Natural killer cell treated with Interleukin-12 subunit alpha and Interleukin-12 subunit beta and Interleukin-15 and Interleukin-18, amount 100 ng/mL, for 72 hours (primary cell): Measurements from ENCODE around the gene UBASH3A. TPM values are rescaled to one million over a fixed set of nuclear protein-coding genes. Genes with fewer than 3 reads are reported as not detected.

ENCODE experiments used
- ATAC-seq, 2 donors: fragments of 150-1000 bp; cut with Tn5 transposase in 1 of 2; sonication (Bioruptor Pico), chemical (Tn5 transposase) in 1 of 2; 2 replicates each; pipeline ENCODE4 v1.10.0; 2021
- DNase-seq: peaks from one replicate; pipeline ENCODE4 v3.0.0; 2022; ENCODE audit warnings: low spot score
- H3K27ac Mint-ChIP-seq, 2 donors: 1 replicate in 1 of 2; 2 replicates in 1 of 2; pipeline ENCODE4 v1.8.0; 2022; ENCODE audit warnings: mixed read lengths in 2 of 2, mild to moderate bottlenecking in 1 of 2, moderate library complexity in 1 of 2
- H3K27me3 Mint-ChIP-seq, 2 donors: 1 replicate in 1 of 2; 2 replicates in 1 of 2; pipeline ENCODE4 v1.8.0; 2022; ENCODE audit warnings: mixed read lengths in 2 of 2
- H3K36me3 Mint-ChIP-seq: one replicate; pipeline ENCODE4 v1.8.0; 2022; ENCODE audit warnings: mixed read lengths
- H3K4me1 Mint-ChIP-seq, 2 donors: 1 replicate in 1 of 2; 2 replicates in 1 of 2; pipeline ENCODE4 v1.8.0; 2022; ENCODE audit warnings: low read depth in 2 of 2, mixed read lengths in 2 of 2, mild to moderate bottlenecking in 1 of 2
- H3K4me3 Mint-ChIP-seq: one replicate; pipeline ENCODE4 v1.8.0; 2022; ENCODE audit warnings: mixed read lengths
- H3K9me3 Mint-ChIP-seq: 2 replicates; pipeline ENCODE4 v1.8.0; 2022; ENCODE audit warnings: mixed read lengths
- total RNA-seq, 2 donors: library from RNA; stranded (reverse); gene quantifications; one replicate each; pipeline ENCODE4 v1.2.3, GENCODE V29; 2022

UBASH3A gene
- total RNA-seq, 2 donors from 2014 or later: 1.7 to 9.2 TPM

- DNase-seq: no peak
- no peak overlapping the region for H3K27ac Mint-ChIP-seq
- H3K4me1 Mint-ChIP-seq: peaks cover 0 to 4% of the 10 kb centered on the region in 2 donors
- H3K27me3 Mint-ChIP-seq: peaks cover 19 to 24% of the 10 kb centered on the region in 2 donors
- H3K9me3 Mint-ChIP-seq: peaks cover 6% of the 10 kb centered on the region
- H3K4me3 Mint-ChIP-seq: no peak overlapping the region
- no peak for ATAC-seq
- H3K36me3 Mint-ChIP-seq: peaks cover 5% of the 10 kb centered on the region
These were observed 85.4 kb downstream of the UBASH3A start for GRCh38 chr21:42489006-42489563.

DNA sequence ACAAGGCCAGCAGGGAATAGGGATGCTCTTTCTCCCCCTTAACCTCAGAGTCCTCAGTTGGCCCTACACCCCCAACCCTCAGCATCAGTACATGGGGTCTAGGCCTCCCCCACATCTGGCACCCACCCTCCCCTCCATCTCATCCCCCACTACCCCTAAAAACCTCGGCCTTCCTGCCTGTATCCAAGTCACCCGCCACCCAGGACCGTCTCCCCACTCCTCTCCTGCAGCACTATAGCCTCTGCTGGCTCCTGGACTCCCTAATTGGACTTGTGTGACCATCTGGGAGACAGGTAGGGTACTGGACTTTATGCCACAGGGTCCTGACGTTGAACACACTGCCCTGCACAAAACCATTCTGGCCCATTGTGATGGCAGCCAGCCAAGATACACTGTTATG is 86.3 kb downstream of the UBASH3A start:
- ATAC-seq (no peak), DNase-seq (no peak)
- no peak overlapping the region for H3K27ac Mint-ChIP-seq
- peaks cover 5% of the 10 kb centered on the region for H3K36me3 Mint-ChIP-seq
- H3K4me1 Mint-ChIP-seq: peaks cover 0 to 4% of the 10 kb centered on the region in 2 donors
- H3K27me3 Mint-ChIP-seq: peaks cover 17 to 24% of the 10 kb centered on the region in 2 donors
- H3K9me3 Mint-ChIP-seq: peaks cover 6% of the 10 kb centered on the region
- no peak overlapping the region for H3K4me3 Mint-ChIP-seq

GRCh38 chr21:42490720-42491119 is 87.0 kb downstream of the UBASH3A start:
- DNase-seq: no peak

GRCh38 chr21:42491328-42491727 is 87.6 kb downstream of the UBASH3A start:
- Mint-ChIP-seq H3K4me1 (peaks cover 4% of the 10 kb centered on the region in 2 donors), H3K36me3 (peaks cover 5% of the 10 kb centered on the region), H3K27me3 (peaks cover 17 to 24% of the 10 kb centered on the region in 2 donors), H3K4me3 (no peak overlapping the region), H3K27ac (no peak overlapping the region), H3K9me3 (peaks cover 6% of the 10 kb centered on the region)
- no peak for ATAC-seq
- no peak for DNase-seq

More at GRCh38 chr21:42490720-42491119, 87.0 kb downstream of the UBASH3A start:
- no peak overlapping the region for H3K27ac Mint-ChIP-seq
- H3K4me1 Mint-ChIP-seq: peaks cover 0 to 4% of the 10 kb centered on the region in 2 donors
- no peak overlapping the region for H3K4me3 Mint-ChIP-seq
- peaks cover 17 to 24% of the 10 kb centered on the region in 2 donors for H3K27me3 Mint-ChIP-seq
- no peak for ATAC-seq
- peaks cover 5% of the 10 kb centered on the region for H3K36me3 Mint-ChIP-seq
- peaks cover 6% of the 10 kb centered on the region for H3K9me3 Mint-ChIP-seq

DNA sequence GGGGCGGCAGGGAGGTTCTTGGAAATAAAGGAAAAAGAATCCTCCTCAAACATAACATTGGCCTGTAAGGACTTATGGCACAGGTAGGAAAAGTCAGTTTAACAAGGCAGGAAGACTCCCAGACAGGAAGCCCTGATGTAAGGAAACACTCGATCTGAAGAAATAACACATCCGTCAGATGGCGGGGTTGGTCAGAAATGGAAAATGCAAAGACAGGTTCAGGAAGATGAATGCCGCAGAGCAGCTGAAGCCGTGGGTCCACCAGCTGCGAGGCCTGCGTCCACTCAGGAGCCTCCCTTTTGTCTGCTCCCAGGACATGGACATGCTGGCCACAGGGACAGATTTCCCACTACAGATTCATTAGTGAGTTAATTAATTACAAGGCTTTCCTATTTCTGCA is 88.5 kb downstream of the UBASH3A start:
- Mint-ChIP-seq H3K9me3 (peaks cover 6% of the 10 kb centered on the region), H3K36me3 (peaks cover 5% of the 10 kb centered on the region), H3K27me3 (peaks cover 16 to 18% of the 10 kb centered on the region in 2 donors), H3K4me3 (no peak overlapping the region), H3K4me1 (peaks cover 6 to 9% of the 10 kb centered on the region in 2 donors), H3K27ac (no peak overlapping the region)
- ATAC-seq: no peak
- no peak for DNase-seq

GRCh38 chr21:42493109-42494060 is 89.7 kb downstream of the UBASH3A start:
- DNase-seq (no peak), ATAC-seq (no peak)
- peaks cover 7 to 11% of the 10 kb centered on the region in 2 donors for H3K4me1 Mint-ChIP-seq
- H3K27me3 Mint-ChIP-seq: peaks cover 10 to 13% of the 10 kb centered on the region in 2 donors
- H3K27ac Mint-ChIP-seq: no peak overlapping the region
- no peak overlapping the region for H3K4me3 Mint-ChIP-seq
- H3K36me3 Mint-ChIP-seq: peaks cover 5% of the 10 kb centered on the region
- peaks cover 6% of the 10 kb centered on the region for H3K9me3 Mint-ChIP-seq

GRCh38 chr21:42495027-42495426 is 91.3 kb downstream of the UBASH3A start:
- no peaks in the 10 kb centered on the region for H3K9me3 Mint-ChIP-seq
- peaks cover 0 to 8% of the 10 kb centered on the region in 2 donors for H3K27me3 Mint-ChIP-seq
- no peak for DNase-seq
- no peak for ATAC-seq
- H3K4me3 Mint-ChIP-seq: peak overlapping the region; percentile 88
- H3K4me1 Mint-ChIP-seq: peaks cover 7 to 11% of the 10 kb centered on the region in 2 donors
- no peak overlapping the region for H3K27ac Mint-ChIP-seq
- no peaks in the 10 kb centered on the region for H3K36me3 Mint-ChIP-seq

GRCh38 chr21:42495765-42496119 is 92.0 kb downstream of the UBASH3A start:
- DNase-seq (no peak), ATAC-seq (no peak)
- no peaks in the 10 kb centered on the region for H3K36me3 Mint-ChIP-seq
- H3K4me1 Mint-ChIP-seq: peaks cover 7 to 11% of the 10 kb centered on the region in 2 donors
- peaks cover 0 to 8% of the 10 kb centered on the region in 2 donors for H3K27me3 Mint-ChIP-seq
- peak overlapping the region; percentile 88 for H3K4me3 Mint-ChIP-seq
- H3K9me3 Mint-ChIP-seq: no peaks in the 10 kb centered on the region
- H3K27ac Mint-ChIP-seq: peak overlapping the region in 1 of 2 donors; percentile 85

DNA sequence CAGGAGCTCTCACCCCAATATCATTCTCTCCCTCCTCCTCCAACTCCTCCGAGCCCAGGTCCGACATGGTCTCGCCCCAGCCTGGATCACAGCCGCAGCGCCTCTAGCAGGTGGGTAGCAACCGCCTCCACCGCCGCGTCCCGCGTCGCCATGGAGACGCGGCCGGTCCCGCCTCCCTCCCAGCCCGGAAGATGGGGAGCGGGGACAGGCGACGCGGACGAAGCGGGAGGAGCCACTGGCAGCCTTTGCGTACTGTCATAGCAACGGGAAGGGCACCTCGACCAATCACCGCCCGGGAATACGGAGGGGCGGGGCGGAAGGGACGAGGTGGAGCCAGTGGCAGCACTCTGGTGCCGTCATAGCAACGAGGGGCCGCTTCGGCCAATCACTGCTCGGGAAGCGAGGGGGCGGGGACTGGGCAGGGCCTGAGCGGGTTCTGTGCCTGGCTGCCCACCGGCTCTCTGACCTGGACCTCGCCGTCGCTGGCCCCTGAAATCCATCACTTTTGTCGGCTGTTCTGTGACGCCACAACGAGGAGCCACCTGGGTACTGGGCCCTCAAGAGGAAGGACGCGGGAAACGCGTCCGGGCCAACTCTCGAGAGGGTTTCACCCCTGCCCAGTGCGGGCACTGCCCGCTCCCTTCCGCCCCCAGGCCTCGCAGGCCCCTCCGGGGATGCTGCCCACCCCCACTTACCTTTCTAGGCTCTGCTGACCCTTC is 92.6 kb downstream of the UBASH3A start, which contains the start of gene RSPH1:
Gene RSPH1 (minus strand): TSS at position 105 of the 719 bp plus-strand sequence. CDS start 38 bp downstream, at position 67.
- peaks cover 0 to 8% of the 10 kb centered on the region in 2 donors for H3K27me3 Mint-ChIP-seq
- H3K36me3 Mint-ChIP-seq: no peaks in the 10 kb centered on the region
- peaks cover 7 to 11% of the 10 kb centered on the region in 2 donors for H3K4me1 Mint-ChIP-seq
- DNase-seq: peak; percentile 100
- H3K9me3 Mint-ChIP-seq: no peaks in the 10 kb centered on the region
- H3K4me3 Mint-ChIP-seq: peak within 1 kb of the TSS; percentile 88
- peak; percentile 99 to 100 for ATAC-seq
- H3K27ac Mint-ChIP-seq: peak within 1 kb of the TSS; percentile 7 to 85

DNA sequence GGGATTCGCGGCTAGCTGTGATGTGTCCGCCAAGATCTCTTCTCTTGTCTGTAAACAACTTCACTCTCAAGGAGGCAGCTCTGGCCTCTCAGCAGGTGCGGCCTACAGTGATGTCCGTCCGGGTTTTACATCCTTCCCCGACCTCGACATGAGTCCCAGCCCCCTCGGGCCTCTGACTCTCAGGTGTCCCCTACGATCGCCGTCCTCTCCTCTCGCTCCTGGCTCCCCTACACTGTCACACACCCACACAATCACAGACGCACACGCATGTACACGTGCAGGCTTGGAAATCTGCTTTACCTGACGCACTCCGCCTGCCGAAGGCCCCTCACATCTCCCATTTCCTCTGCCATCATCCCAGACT is 93.1 kb downstream of the UBASH3A start:
- no peak for DNase-seq
- no peak for ATAC-seq
- H3K27me3 Mint-ChIP-seq: peaks cover 0 to 8% of the 10 kb centered on the region in 2 donors
- no peaks in the 10 kb centered on the region for H3K36me3 Mint-ChIP-seq
- H3K9me3 Mint-ChIP-seq: no peaks in the 10 kb centered on the region
- H3K27ac Mint-ChIP-seq: peak overlapping the region; percentile 7 to 85
- H3K4me1 Mint-ChIP-seq: peaks cover 7 to 11% of the 10 kb centered on the region in 2 donors
- H3K4me3 Mint-ChIP-seq: peak overlapping the region; percentile 88

Other genes with a start within 250 kb of the UBASH3A start
- 1 to 10 TPM; 3.1 to 3.5 TPM for gene ABCG1, start 184.8 kb upstream of the UBASH3A start, total RNA-seq
- gene TFF3, start 88.5 kb upstream of the UBASH3A start, total RNA-seq: not detected
- gene TFF2, start 52.9 kb upstream of the UBASH3A start, total RNA-seq: not detected
- gene TFF1, start 37.4 kb upstream of the UBASH3A start, total RNA-seq: not detected
- gene TMPRSS3, start 7.8 kb upstream of the UBASH3A start, total RNA-seq: 1 to 10 TPM in 1 of 2 donors, under 1 TPM in 1; 0.19 to 8.4 TPM
- under 1 TPM in 1 of 2 donors, not detected in 1; 0.25 TPM for gene RSPH1, start 92.3 kb downstream of the UBASH3A start, total RNA-seq
- 10 to 100 TPM; 17.2 to 22.5 TPM for gene SLC37A1, start 110.0 kb downstream of the UBASH3A start, total RNA-seq
- 1 to 10 TPM; 1.4 to 2.2 TPM for gene PDE9A, start 249.7 kb downstream of the UBASH3A start, total RNA-seq